ENCODE data around the gene PDE4C.

The PDE4C gene

GRCh38 chr19:18196511-18196845 is 29.8 kb downstream of the PDE4C start:
- no peaks in the 10 kb centered on the region for H3K4me1 ChIP-seq (ENCODE audit: control insufficient read depth, insufficient read depth, low read length)
- peaks cover 4 to 28% of the 10 kb centered on the region in 2 experiments; a peak in 2 of 3 replicates for H3K36me3 ChIP-seq (ENCODE audit: control insufficient read depth in 2 of 2, insufficient read depth in 1 of 2, low read length in 2 of 2)
- TF ChIP-seq ZNF2 (tag by site-specific recombination; IDR thresholded peaks at IDR 0.05), result no peak
- no peak for TF ChIP-seq ZNF155 (tag by site-specific recombination; IDR thresholded peaks at IDR 0.05)
- TF ChIP-seq, protein P1, sequence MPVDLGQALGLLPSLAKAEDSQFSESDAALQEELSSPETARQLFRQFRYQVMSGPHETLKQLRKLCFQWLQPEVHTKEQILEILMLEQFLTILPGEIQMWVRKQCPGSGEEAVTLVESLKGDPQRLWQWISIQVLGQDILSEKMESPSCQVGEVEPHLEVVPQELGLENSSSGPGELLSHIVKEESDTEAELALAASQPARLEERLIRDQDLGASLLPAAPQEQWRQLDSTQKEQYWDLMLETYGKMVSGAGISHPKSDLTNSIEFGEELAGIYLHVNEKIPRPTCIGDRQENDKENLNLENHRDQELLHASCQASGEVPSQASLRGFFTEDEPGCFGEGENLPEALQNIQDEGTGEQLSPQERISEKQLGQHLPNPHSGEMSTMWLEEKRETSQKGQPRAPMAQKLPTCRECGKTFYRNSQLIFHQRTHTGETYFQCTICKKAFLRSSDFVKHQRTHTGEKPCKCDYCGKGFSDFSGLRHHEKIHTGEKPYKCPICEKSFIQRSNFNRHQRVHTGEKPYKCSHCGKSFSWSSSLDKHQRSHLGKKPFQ (tag by site-specific recombination; IDR thresholded peaks at IDR 0.05), result no peak
- TF ChIP-seq, protein P2, sequence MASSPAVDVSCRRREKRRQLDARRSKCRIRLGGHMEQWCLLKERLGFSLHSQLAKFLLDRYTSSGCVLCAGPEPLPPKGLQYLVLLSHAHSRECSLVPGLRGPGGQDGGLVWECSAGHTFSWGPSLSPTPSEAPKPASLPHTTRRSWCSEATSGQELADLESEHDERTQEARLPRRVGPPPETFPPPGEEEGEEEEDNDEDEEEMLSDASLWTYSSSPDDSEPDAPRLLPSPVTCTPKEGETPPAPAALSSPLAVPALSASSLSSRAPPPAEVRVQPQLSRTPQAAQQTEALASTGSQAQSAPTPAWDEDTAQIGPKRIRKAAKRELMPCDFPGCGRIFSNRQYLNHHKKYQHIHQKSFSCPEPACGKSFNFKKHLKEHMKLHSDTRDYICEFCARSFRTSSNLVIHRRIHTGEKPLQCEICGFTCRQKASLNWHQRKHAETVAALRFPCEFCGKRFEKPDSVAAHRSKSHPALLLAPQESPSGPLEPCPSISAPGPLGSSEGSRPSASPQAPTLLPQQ (tag by site-specific recombination; IDR thresholded peaks at IDR 0.05), result no peak
- no peak for TF ChIP-seq ZNF701 (tag by site-specific recombination; IDR thresholded peaks at IDR 0.05)
- TF ChIP-seq ZSCAN23 (tag by site-specific recombination; IDR thresholded peaks at IDR 0.05), result no peak
- TF ChIP-seq ZNF830 (tag by site-specific recombination; IDR thresholded peaks at IDR 0.05; ENCODE audit: low read depth), result no peak
- no peak for TF ChIP-seq ZEB2 (tag by site-specific recombination; IDR thresholded peaks at IDR 0.05)
- no peak for TF ChIP-seq SCRT1 (tag by site-specific recombination; IDR thresholded peaks at IDR 0.05; ENCODE audit: borderline replicate concordance)
- no peak for TF ChIP-seq ZBTB11 (tag by site-specific recombination; conservative IDR thresholded peaks at IDR 0.05; ENCODE audit: low read depth)
- TF ChIP-seq ZNF660 (tag by site-specific recombination; IDR thresholded peaks at IDR 0.05), result no peak
- TF ChIP-seq KLF10 (tag by site-specific recombination; IDR thresholded peaks at IDR 0.05), result no peak
- TF ChIP-seq ZNF423 (tag by site-specific recombination; IDR thresholded peaks at IDR 0.05), result no peak
- TF ChIP-seq, protein P3, sequence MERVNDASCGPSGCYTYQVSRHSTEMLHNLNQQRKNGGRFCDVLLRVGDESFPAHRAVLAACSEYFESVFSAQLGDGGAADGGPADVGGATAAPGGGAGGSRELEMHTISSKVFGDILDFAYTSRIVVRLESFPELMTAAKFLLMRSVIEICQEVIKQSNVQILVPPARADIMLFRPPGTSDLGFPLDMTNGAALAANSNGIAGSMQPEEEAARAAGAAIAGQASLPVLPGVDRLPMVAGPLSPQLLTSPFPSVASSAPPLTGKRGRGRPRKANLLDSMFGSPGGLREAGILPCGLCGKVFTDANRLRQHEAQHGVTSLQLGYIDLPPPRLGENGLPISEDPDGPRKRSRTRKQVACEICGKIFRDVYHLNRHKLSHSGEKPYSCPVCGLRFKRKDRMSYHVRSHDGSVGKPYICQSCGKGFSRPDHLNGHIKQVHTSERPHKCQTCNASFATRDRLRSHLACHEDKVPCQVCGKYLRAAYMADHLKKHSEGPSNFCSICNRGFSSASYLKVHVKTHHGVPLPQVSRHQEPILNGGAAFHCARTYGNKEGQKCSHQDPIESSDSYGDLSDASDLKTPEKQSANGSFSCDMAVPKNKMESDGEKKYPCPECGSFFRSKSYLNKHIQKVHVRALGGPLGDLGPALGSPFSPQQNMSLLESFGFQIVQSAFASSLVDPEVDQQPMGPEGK (tag by site-specific recombination; IDR thresholded peaks at IDR 0.05), result no peak
- no peak for TF ChIP-seq ZNF335 (tag by site-specific recombination; conservative IDR thresholded peaks at IDR 0.05)
- TF ChIP-seq REST (tag by site-specific recombination; IDR thresholded peaks at IDR 0.05), result no peak; the same call in 1 of the 2 replicates
- TF ChIP-seq ZNF501 (tag by site-specific recombination; IDR thresholded peaks at IDR 0.05), result no peak
- TF ChIP-seq GLI4 (tag by site-specific recombination; IDR thresholded peaks at IDR 0.05), result no peak
- no peaks in the 10 kb centered on the region for H3K9me3 ChIP-seq (ENCODE audit: control insufficient read depth, insufficient read depth, low read depth, low read length)
- H3K27ac ChIP-seq (ENCODE audit: extremely low read depth, low read depth, low read length), result no peak overlapping the region
- no peak overlapping the region for H3K4me3 ChIP-seq (ENCODE audit: low read depth, low read length)
- ChIA-PET CTCF (no interaction called here), POLR2A (no interaction called here)

Measured in HEK293 (cell line).